ENCODE data around the gene GRK1. TPM values are rescaled to one million over a fixed set of nuclear protein-coding genes. Genes with fewer than 3 reads are reported as not detected.

The GRK1 gene
- total and polyA plus RNA-seq, 2 of the 8 experiments (the other 6 are each of a cell fraction or from before 2014, with no cell fraction given) = 0.12 TPM; not detected in 1

- TF ChIP-seq, protein P1, sequence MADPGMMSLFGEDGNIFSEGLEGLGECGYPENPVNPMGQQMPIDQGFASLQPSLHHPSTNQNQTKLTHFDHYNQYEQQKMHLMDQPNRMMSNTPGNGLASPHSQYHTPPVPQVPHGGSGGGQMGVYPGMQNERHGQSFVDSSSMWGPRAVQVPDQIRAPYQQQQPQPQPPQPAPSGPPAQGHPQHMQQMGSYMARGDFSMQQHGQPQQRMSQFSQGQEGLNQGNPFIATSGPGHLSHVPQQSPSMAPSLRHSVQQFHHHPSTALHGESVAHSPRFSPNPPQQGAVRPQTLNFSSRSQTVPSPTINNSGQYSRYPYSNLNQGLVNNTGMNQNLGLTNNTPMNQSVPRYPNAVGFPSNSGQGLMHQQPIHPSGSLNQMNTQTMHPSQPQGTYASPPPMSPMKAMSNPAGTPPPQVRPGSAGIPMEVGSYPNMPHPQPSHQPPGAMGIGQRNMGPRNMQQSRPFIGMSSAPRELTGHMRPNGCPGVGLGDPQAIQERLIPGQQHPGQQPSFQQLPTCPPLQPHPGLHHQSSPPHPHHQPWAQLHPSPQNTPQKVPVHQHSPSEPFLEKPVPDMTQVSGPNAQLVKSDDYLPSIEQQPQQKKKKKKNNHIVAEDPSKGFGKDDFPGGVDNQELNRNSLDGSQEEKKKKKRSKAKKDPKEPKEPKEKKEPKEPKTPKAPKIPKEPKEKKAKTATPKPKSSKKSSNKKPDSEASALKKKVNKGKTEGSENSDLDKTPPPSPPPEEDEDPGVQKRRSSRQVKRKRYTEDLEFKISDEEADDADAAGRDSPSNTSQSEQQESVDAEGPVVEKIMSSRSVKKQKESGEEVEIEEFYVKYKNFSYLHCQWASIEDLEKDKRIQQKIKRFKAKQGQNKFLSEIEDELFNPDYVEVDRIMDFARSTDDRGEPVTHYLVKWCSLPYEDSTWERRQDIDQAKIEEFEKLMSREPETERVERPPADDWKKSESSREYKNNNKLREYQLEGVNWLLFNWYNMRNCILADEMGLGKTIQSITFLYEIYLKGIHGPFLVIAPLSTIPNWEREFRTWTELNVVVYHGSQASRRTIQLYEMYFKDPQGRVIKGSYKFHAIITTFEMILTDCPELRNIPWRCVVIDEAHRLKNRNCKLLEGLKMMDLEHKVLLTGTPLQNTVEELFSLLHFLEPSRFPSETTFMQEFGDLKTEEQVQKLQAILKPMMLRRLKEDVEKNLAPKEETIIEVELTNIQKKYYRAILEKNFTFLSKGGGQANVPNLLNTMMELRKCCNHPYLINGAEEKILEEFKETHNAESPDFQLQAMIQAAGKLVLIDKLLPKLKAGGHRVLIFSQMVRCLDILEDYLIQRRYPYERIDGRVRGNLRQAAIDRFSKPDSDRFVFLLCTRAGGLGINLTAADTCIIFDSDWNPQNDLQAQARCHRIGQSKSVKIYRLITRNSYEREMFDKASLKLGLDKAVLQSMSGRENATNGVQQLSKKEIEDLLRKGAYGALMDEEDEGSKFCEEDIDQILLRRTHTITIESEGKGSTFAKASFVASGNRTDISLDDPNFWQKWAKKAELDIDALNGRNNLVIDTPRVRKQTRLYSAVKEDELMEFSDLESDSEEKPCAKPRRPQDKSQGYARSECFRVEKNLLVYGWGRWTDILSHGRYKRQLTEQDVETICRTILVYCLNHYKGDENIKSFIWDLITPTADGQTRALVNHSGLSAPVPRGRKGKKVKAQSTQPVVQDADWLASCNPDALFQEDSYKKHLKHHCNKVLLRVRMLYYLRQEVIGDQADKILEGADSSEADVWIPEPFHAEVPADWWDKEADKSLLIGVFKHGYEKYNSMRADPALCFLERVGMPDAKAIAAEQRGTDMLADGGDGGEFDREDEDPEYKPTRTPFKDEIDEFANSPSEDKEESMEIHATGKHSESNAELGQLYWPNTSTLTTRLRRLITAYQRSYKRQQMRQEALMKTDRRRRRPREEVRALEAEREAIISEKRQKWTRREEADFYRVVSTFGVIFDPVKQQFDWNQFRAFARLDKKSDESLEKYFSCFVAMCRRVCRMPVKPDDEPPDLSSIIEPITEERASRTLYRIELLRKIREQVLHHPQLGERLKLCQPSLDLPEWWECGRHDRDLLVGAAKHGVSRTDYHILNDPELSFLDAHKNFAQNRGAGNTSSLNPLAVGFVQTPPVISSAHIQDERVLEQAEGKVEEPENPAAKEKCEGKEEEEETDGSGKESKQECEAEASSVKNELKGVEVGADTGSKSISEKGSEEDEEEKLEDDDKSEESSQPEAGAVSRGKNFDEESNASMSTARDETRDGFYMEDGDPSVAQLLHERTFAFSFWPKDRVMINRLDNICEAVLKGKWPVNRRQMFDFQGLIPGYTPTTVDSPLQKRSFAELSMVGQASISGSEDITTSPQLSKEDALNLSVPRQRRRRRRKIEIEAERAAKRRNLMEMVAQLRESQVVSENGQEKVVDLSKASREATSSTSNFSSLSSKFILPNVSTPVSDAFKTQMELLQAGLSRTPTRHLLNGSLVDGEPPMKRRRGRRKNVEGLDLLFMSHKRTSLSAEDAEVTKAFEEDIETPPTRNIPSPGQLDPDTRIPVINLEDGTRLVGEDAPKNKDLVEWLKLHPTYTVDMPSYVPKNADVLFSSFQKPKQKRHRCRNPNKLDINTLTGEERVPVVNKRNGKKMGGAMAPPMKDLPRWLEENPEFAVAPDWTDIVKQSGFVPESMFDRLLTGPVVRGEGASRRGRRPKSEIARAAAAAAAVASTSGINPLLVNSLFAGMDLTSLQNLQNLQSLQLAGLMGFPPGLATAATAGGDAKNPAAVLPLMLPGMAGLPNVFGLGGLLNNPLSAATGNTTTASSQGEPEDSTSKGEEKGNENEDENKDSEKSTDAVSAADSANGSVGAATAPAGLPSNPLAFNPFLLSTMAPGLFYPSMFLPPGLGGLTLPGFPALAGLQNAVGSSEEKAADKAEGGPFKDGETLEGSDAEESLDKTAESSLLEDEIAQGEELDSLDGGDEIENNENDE (IDR thresholded peaks at IDR 0.05; ENCODE audit: insufficient replicate concordance, low read length) = no peak
- TF ChIP-seq GTF2F1 (IDR thresholded peaks at IDR 0.05; ENCODE audit: borderline replicate concordance, low read depth, low read length) = no peak
Observed at GRCh38 chr13:113631341-113632095, 35.5 kb upstream of the GRK1 start (continued).
